Activated naive CD8-positive, alpha-beta T cell treated with anti-CD3 and anti-CD28 coated beads, Interleukin-2, amount 50 U/mL, for 24 hours (primary cell): ENCODE measurements around the gene KLHDC8B.
"Not testable (repeated sequence)": the region's sequence is repeated elsewhere in the genome, so short reads cannot be mapped to it uniquely, and the experiment has no call there.

ENCODE experiments used
- ATAC-seq: fragments of 150-1000 bp; cut with Tn5 transposase; one replicate; pipeline ENCODE4 v1.10.0; 2021
- DNase-seq: peaks from one replicate; pipeline ENCODE4 v3.0.0; 2021
- H3K27ac Mint-ChIP-seq: one replicate; pipeline ENCODE4 v1.8.0; 2021; ENCODE audit warnings: mild to moderate bottlenecking, mixed read lengths
- H3K27me3 Mint-ChIP-seq: one replicate; pipeline ENCODE4 v1.8.0; 2021; ENCODE audit warnings: mixed read lengths
- H3K36me3 Mint-ChIP-seq: one replicate; pipeline ENCODE4 v1.8.0; 2021; ENCODE audit warnings: low read depth, mixed read lengths
- H3K4me1 Mint-ChIP-seq: one replicate; pipeline ENCODE4 v1.8.0; 2021; ENCODE audit warnings: mixed read lengths
- H3K4me3 Mint-ChIP-seq: one replicate; pipeline ENCODE4 v1.8.0; 2021; ENCODE audit warnings: mild to moderate bottlenecking, moderate library complexity, mixed read lengths
- H3K9me3 Mint-ChIP-seq: one replicate; pipeline ENCODE4 v1.8.0; 2021; ENCODE audit warnings: mixed read lengths

The KLHDC8B gene

GRCh38 chr3:49183873-49184272, 12.5 kb downstream of the KLHDC8B start:
- no peaks in the 10 kb centered on the region for H3K36me3 Mint-ChIP-seq
- no peak for DNase-seq
- no peak overlapping the region for H3K27ac Mint-ChIP-seq
- H3K9me3 Mint-ChIP-seq = no peaks in the 10 kb centered on the region
- no peak overlapping the region for H3K4me3 Mint-ChIP-seq
- peaks cover 13% of the 10 kb centered on the region for H3K27me3 Mint-ChIP-seq
- no peaks in the 10 kb centered on the region for H3K4me1 Mint-ChIP-seq
- no peak for ATAC-seq

- Mint-ChIP-seq H3K4me3 (no peak overlapping the region), H3K27ac (no peak overlapping the region), H3K36me3 (no peaks in the 10 kb centered on the region), H3K9me3 (no peaks in the 10 kb centered on the region), H3K27me3 (no peaks in the 10 kb centered on the region), H3K4me1 (no peaks in the 10 kb centered on the region)
- ATAC-seq (no peak), DNase-seq (no peak)
Measured at GRCh38 chr3:49191741-49192140, 20.3 kb downstream of the KLHDC8B start.

- ATAC-seq (no peak), DNase-seq (no peak)
- H3K4me1 Mint-ChIP-seq = no peaks in the 10 kb centered on the region
- no peaks in the 10 kb centered on the region for H3K9me3 Mint-ChIP-seq
- no peak overlapping the region for H3K27ac Mint-ChIP-seq
- H3K27me3 Mint-ChIP-seq = peaks cover 19% of the 10 kb centered on the region
- H3K36me3 Mint-ChIP-seq = no peaks in the 10 kb centered on the region
- no peak overlapping the region for H3K4me3 Mint-ChIP-seq
Measured at GRCh38 chr3:49198161-49198560, 26.8 kb downstream of the KLHDC8B start.

GRCh38 chr3:49198611-49199230, 27.3 kb downstream of the KLHDC8B start:
- DNase-seq (no peak), ATAC-seq (no peak)
- no peaks in the 10 kb centered on the region for H3K4me1 Mint-ChIP-seq
- no peaks in the 10 kb centered on the region for H3K36me3 Mint-ChIP-seq
- H3K4me3 Mint-ChIP-seq = no peak overlapping the region
- no peak overlapping the region for H3K27ac Mint-ChIP-seq
- peaks cover 19% of the 10 kb centered on the region for H3K27me3 Mint-ChIP-seq
- H3K9me3 Mint-ChIP-seq = no peaks in the 10 kb centered on the region

- no peak overlapping the region for H3K27ac Mint-ChIP-seq
- ATAC-seq (no peak), DNase-seq (peak; percentile 5)
- no peaks in the 10 kb centered on the region for H3K36me3 Mint-ChIP-seq
- no peaks in the 10 kb centered on the region for H3K4me1 Mint-ChIP-seq
- no peaks in the 10 kb centered on the region for H3K9me3 Mint-ChIP-seq
- no peak overlapping the region for H3K4me3 Mint-ChIP-seq
- peaks cover 21% of the 10 kb centered on the region for H3K27me3 Mint-ChIP-seq
Measured at GRCh38 chr3:49199239-49199899, 28.0 kb downstream of the KLHDC8B start.

- Mint-ChIP-seq H3K36me3 (no peaks in the 10 kb centered on the region), H3K9me3 (no peaks in the 10 kb centered on the region)
Measured at GRCh38 chr3:49199900-49200281, 28.5 kb downstream of the KLHDC8B start.

GRCh38 chr3:49213541-49213943, 42.1 kb downstream of the KLHDC8B start:
- Mint-ChIP-seq H3K4me3 (no peak overlapping the region), H3K27ac (no peak overlapping the region), H3K36me3 (no peaks in the 10 kb centered on the region), H3K4me1 (no peaks in the 10 kb centered on the region), H3K27me3 (peaks cover 4% of the 10 kb centered on the region), H3K9me3 (no peaks in the 10 kb centered on the region)
- DNase-seq (no peak), ATAC-seq (no peak)

More at GRCh38 chr3:49199900-49200281, 28.5 kb downstream of the KLHDC8B start:
- Mint-ChIP-seq H3K4me1 (no peaks in the 10 kb centered on the region), H3K27me3 (peaks cover 23% of the 10 kb centered on the region), H3K4me3 (no peak overlapping the region), H3K27ac (no peak overlapping the region)
- no peak for DNase-seq
- ATAC-seq = no peak

- Mint-ChIP-seq H3K27ac (no peak overlapping the region), H3K27me3 (peaks cover 4% of the 10 kb centered on the region), H3K4me1 (no peaks in the 10 kb centered on the region), H3K9me3 (no peaks in the 10 kb centered on the region), H3K36me3 (no peaks in the 10 kb centered on the region), H3K4me3 (no peak overlapping the region)
- no peak for ATAC-seq
- no peak for DNase-seq
Measured at GRCh38 chr3:49213998-49214397, 42.6 kb downstream of the KLHDC8B start.

GRCh38 chr3:49216687-49217086, 45.3 kb downstream of the KLHDC8B start:
- H3K4me3 Mint-ChIP-seq, H3K27me3 Mint-ChIP-seq, DNase-seq, H3K4me1 Mint-ChIP-seq, H3K27ac Mint-ChIP-seq, ATAC-seq, H3K9me3 Mint-ChIP-seq, H3K36me3 Mint-ChIP-seq: not testable (repeated sequence)

- H3K27ac Mint-ChIP-seq, H3K9me3 Mint-ChIP-seq, DNase-seq, H3K36me3 Mint-ChIP-seq, H3K4me3 Mint-ChIP-seq, H3K27me3 Mint-ChIP-seq, ATAC-seq, H3K4me1 Mint-ChIP-seq: not testable (repeated sequence)
Measured at GRCh38 chr3:49217108-49217507, 45.7 kb downstream of the KLHDC8B start.

- peaks cover 5% of the 10 kb centered on the region for H3K9me3 Mint-ChIP-seq
- H3K4me3 Mint-ChIP-seq = no peak overlapping the region
- ATAC-seq = no peak
- H3K27me3 Mint-ChIP-seq = peaks cover 5% of the 10 kb centered on the region
- no peaks in the 10 kb centered on the region for H3K4me1 Mint-ChIP-seq
- no peak for DNase-seq
- no peaks in the 10 kb centered on the region for H3K36me3 Mint-ChIP-seq
- H3K27ac Mint-ChIP-seq = no peak overlapping the region
Measured at GRCh38 chr3:49217688-49218470, 46.5 kb downstream of the KLHDC8B start.

- H3K4me3 Mint-ChIP-seq, H3K27ac Mint-ChIP-seq, H3K27me3 Mint-ChIP-seq, H3K36me3 Mint-ChIP-seq, ATAC-seq, H3K4me1 Mint-ChIP-seq, DNase-seq, H3K9me3 Mint-ChIP-seq: not testable (repeated sequence)
Measured at GRCh38 chr3:49218471-49218989, 47.1 kb downstream of the KLHDC8B start.

GRCh38 chr3:49219132-49219531, 47.7 kb downstream of the KLHDC8B start:
- H3K36me3 Mint-ChIP-seq = no peaks in the 10 kb centered on the region
- H3K4me1 Mint-ChIP-seq = no peaks in the 10 kb centered on the region
- H3K4me3 Mint-ChIP-seq = no peak overlapping the region
- DNase-seq (no peak), ATAC-seq (no peak)
- peaks cover 7% of the 10 kb centered on the region for H3K27me3 Mint-ChIP-seq
- no peak overlapping the region for H3K27ac Mint-ChIP-seq
- peaks cover 5% of the 10 kb centered on the region for H3K9me3 Mint-ChIP-seq

GRCh38 chr3:49220985-49221563, 49.7 kb downstream of the KLHDC8B start:
- not testable (repeated sequence) for H3K36me3 Mint-ChIP-seq, H3K4me3 Mint-ChIP-seq, H3K27me3 Mint-ChIP-seq, H3K4me1 Mint-ChIP-seq, H3K27ac Mint-ChIP-seq, H3K9me3 Mint-ChIP-seq, DNase-seq, ATAC-seq
